ENCODE data around the gene EXD1. TPM values are rescaled to one million over a fixed set of nuclear protein-coding genes. Genes with fewer than 3 reads are reported as not detected.

EXD1 gene
- total and polyA plus RNA-seq, 2 experiments from 2014 or later: 0.07 TPM; not detected in 1

- no peak for TF ChIP-seq ZNF462 (CRISPR knock-in tag; IDR thresholded peaks at IDR 0.05)
These were observed 39.3 kb upstream of the EXD1 start (continued) for GRCh38 chr15:41269887-41270286.

- peak overlapping the region; percentile 6; the same call in 2 of the 3 replicates for H3K4me3 Mint-ChIP-seq
- H3K4me1 Mint-ChIP-seq: peaks cover 16% of the 10 kb centered on the region
- Histone ChIP-seq H3K4me2 (0 out of 2 replicates have a peak overlapping the region, but pooled peaks have one; percentile 1), H3K4me3 (no peak overlapping the region), H3K4me1 (ENCODE audit: insufficient read depth) (no peaks in the 10 kb centered on the region; the same call in 1 of the 2 replicates), H3K27ac (ENCODE audit: low read depth) (peak overlapping the region; percentile 55; the same call in 1 of the 2 replicates), H3K9me2 (ENCODE audit: insufficient read depth) (no peaks in the 10 kb centered on the region), H3K36me3 (ENCODE audit: insufficient read depth) (no peaks in the 10 kb centered on the region; the same call in 1 of the 2 replicates), H3F3A (replicated peaks; ENCODE audit: low read depth) (no peaks in the 10 kb centered on the region; the same call in 1 of the 2 replicates), H4K20me1 (replicated peaks; ENCODE audit: insufficient read depth) (no peaks in the 10 kb centered on the region), H3K27me3 (ENCODE audit: insufficient read depth) (no peaks in the 10 kb centered on the region), H2AFZ (no peak overlapping the region), H3K79me2 (replicated peaks; ENCODE audit: insufficient read depth) (no peaks in the 10 kb centered on the region; the same call in 1 of the 2 replicates)
- ATAC-seq: peak; percentile 97
- H3K9me3 Mint-ChIP-seq: no peaks in the 10 kb centered on the region
- peaks cover 1% of the 10 kb centered on the region for H3K27me3 Mint-ChIP-seq (ENCODE audit: insufficient read depth, low read depth, poor library complexity)
- peak; percentile 69 for DNase-seq (ENCODE audit: low spot score)
- peaks cover 35% of the 10 kb centered on the region for H3K36me3 Mint-ChIP-seq (ENCODE audit: low read depth)
- H3K27ac Mint-ChIP-seq: peak overlapping the region; percentile 64
- TF ChIP-seq ZNF462 (CRISPR knock-in tag; IDR thresholded peaks at IDR 0.05) (no peak), NANOG (IDR thresholded peaks at IDR 0.05; ENCODE audit: borderline replicate concordance) (no peak), CTCF (conservative IDR thresholded peaks at IDR 0.05; ENCODE audit: low read depth in 2 of 2) (no peak)
These were observed 33.4 kb upstream of the EXD1 start for GRCh38 chr15:41263891-41264351.

Data from GM23338 (cell line).